ENCODE results near the gene VWA3A. TPM values are rescaled to one million over a fixed set of nuclear protein-coding genes. Genes with fewer than 3 reads are reported as not detected.
A peak's percentile ranks its signal among the peaks of the same experiment; 100 is the strongest.
"Not testable (repeated sequence)": the region's sequence is repeated elsewhere in the genome, so short reads cannot be mapped to it uniquely, and the experiment has no call there.

The VWA3A gene
- total RNA-seq, 6 experiments from 2014 or later, result 0.15 TPM; not detected in 5

- intact Hi-C loops (cut with DNase I), result no loop called here
- Histone ChIP-seq H3K4me1 (peaks cover 0 to 5% (median 0%) of the 10 kb centered on the region in 4 donors), H3K4me3 (no peak overlapping the region), H3K27ac (no peak overlapping the region), H3K36me3 (no peaks in the 10 kb centered on the region), H3K27me3 (no peaks in the 10 kb centered on the region), H3K9me3 (no peaks in the 10 kb centered on the region)
- ATAC-seq, result no peak
- WGBS (ENCODE audit: insufficient coverage, low coverage, low lambda C conversion rate, missing lambda C conversion rate), result 60% methylated on average over 2 of the region's 16 CpGs
- no peak for TF ChIP-seq POLR2A (IDR thresholded peaks at IDR 0.05)
- no peak for TF ChIP-seq CTCF (IDR thresholded peaks at IDR 0.05)
- no peak for DNase-seq
These were observed 73.4 kb downstream of the VWA3A start for GRCh38 chr16:22165508-22166285.

DNA sequence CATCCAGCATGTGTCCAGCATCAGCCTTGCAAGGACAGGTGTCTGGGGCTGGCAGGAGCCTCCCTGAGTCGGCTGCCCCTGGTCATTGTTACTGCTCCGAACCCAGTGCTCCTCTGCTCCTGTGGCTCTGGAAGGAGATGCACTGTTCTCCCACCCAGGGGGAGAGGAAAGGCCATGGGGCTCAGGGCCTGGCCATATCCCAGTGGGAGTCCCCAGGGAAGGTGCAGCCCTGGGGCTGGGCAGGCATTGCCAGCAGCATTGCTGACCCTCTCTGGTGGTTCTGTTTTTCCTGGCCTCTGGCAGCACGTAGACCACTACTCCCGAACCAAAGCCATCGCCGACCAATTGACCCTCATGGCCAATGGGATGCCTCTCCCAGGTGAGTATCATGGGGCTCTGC is 79.6 kb downstream of the VWA3A start:
- no peak for ATAC-seq
- intact Hi-C loops (cut with DNase I), result no loop called here

DNA sequence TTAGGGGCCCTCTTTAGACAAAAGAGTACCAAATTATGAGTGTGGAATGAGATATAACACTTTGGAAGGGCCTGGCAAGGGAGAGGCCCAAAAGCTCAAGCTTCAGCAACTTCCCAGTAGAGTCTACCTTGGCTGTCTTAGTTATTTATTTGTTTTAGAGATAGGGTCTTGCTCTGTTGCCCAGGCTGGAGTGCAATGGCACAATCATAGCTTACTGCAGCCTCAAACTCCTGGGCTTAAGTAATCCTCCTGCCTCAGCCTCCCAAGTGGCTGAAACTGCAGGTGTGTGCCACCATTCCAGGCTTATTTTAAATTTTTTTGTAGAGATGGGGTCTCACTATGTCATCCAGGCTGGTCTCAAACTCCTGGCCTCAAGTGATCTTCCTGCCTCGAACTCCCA is 80.3 kb downstream of the VWA3A start:
- H3K4me3 ChIP-seq; ATAC-seq; H3K4me1 ChIP-seq; H3K27me3 ChIP-seq; H3K9me3 ChIP-seq; H3K27ac ChIP-seq; intact Hi-C loops (cut with DNase I); DNase-seq; H3K36me3 ChIP-seq: not testable (repeated sequence)
- 67% methylated on average over 1 of the region's 1 CpG for WGBS (ENCODE audit: insufficient coverage, low coverage, low lambda C conversion rate, missing lambda C conversion rate)

More for the DNA sequence above, 79.6 kb downstream of the VWA3A start:
- no peak overlapping the region for H3K4me3 ChIP-seq
- no peak overlapping the region for H3K27ac ChIP-seq
- H3K36me3 ChIP-seq, result no peaks in the 10 kb centered on the region
- no peak for DNase-seq
- H3K4me1 ChIP-seq, result no peaks in the 10 kb centered on the region
- H3K27me3 ChIP-seq, result no peaks in the 10 kb centered on the region
- no peaks in the 10 kb centered on the region for H3K9me3 ChIP-seq
- TF ChIP-seq CTCF (IDR thresholded peaks at IDR 0.05), result no peak
- no peak for TF ChIP-seq POLR2A (IDR thresholded peaks at IDR 0.05)
- WGBS (ENCODE audit: insufficient coverage, low coverage, low lambda C conversion rate, missing lambda C conversion rate), result 100% methylated on average over 1 of the region's 6 CpGs

DNA sequence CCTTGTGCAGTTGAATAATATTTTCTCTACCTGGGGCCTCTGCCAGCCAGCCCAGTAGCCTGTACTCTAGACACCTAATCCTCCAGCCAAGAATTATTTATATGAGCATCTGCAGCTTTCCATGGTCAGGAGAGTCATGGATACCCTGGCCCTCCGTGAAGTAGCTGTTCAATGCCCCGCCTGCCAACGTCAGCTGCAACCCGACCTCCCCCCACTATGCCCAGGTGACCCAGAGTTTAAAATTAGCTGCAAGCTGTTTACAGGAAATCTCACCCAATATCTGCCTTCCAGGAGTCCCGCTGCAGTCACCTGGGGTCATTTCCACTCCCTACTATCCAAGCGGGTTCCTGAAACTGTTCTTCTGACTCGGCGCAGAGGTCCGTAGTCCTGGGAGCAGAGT is 82.3 kb downstream of the VWA3A start:
- H3K27ac ChIP-seq, result no peak overlapping the region
- intact Hi-C loops (cut with DNase I), result no loop called here
- no peak overlapping the region for H3K4me3 ChIP-seq
- ATAC-seq (no peak), DNase-seq (peak in 1 of 3 donors; percentile 13)
- 58% methylated on average over 6 of the region's 9 CpGs for WGBS (ENCODE audit: insufficient coverage, low coverage, low lambda C conversion rate, missing lambda C conversion rate)
- no peaks in the 10 kb centered on the region for H3K9me3 ChIP-seq
- H3K36me3 ChIP-seq, result no peaks in the 10 kb centered on the region
- no peaks in the 10 kb centered on the region for H3K4me1 ChIP-seq
- no peak for TF ChIP-seq POLR2A (IDR thresholded peaks at IDR 0.05)
- TF ChIP-seq CTCF (IDR thresholded peaks at IDR 0.05), result no peak
- H3K27me3 ChIP-seq, result no peaks in the 10 kb centered on the region

DNA sequence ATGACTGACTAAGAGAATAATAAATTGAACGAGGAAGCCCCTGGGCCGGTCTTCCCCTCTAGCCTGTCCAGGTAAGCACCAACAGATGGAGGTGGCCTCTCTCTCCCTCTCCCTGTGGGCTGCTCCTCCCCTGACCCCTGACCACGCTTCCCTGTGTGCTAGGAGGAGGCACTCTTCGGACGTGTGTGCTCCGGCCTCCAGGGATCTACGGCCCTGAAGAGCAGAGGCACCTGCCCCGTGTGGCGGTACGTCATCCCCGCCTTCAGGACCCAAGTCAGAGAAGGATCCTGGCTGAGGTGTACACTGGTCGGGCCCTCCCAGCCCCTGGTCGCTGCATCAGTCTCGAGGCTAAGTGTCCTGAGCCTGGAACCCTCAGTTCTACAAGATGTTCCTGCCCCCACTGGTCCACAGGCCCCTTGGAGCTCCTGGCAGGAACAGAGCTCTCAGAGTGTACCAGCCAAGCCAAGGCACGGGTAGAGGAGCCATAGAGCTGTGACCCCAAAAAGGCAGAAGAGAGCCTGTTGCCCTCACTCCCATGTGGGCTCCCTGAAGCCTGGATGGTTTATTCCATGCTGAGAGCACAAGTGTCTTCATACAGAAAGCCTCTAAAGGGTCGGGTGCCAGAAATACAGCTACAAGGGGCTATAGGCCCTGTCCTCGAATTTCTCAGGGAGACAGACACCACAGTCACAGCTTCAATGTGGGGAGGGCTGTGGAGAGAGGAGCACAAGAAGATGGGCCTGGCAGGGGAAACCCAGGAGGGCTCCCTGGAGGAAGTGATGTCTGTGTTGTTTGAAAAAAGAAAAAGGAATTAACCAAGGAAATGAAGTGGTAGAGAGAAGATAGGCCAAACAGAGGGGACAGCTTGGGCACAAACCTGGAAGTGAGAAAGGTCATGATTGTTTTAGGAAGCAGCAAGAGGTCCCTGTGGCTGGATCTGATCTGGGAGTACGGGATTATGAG is 85.9 kb downstream of the VWA3A start:
- WGBS (ENCODE audit: insufficient coverage, low coverage, low lambda C conversion rate, missing lambda C conversion rate), result 75% methylated on average over 4 of the region's 18 CpGs
- DNase-seq (no peak), ATAC-seq (peak in 1 of 4 donors; percentile 31)
- Histone ChIP-seq H3K4me1 (no peaks in the 10 kb centered on the region), H3K36me3 (no peaks in the 10 kb centered on the region), H3K9me3 (no peaks in the 10 kb centered on the region), H3K27me3 (no peaks in the 10 kb centered on the region), H3K27ac (no peak overlapping the region), H3K4me3 (no peak overlapping the region)
- TF ChIP-seq POLR2A (IDR thresholded peaks at IDR 0.05) (no peak), CTCF (IDR thresholded peaks at IDR 0.05) (no peak)
- intact Hi-C loops (cut with DNase I), result no loop called here

All from right lobe of liver (tissue), 6 donors.